HCT116 (cell line): Measurements from ENCODE around the gene FAM24B. TPM values are rescaled to one million over a fixed set of nuclear protein-coding genes. Genes with fewer than 3 reads are reported as not detected.
A peak's percentile ranks its signal among the peaks of the same experiment; 100 is the strongest.
"Not testable (repeated sequence)": the region's sequence is repeated elsewhere in the genome, so short reads cannot be mapped to it uniquely, and the experiment has no call there.

Experiments
- ATAC-seq: fragments of 200-7000 bp; cut with Tn5 transposase; 2 replicates; pipeline ENCODE4 v1.9.1; 2020; ENCODE audit warnings: mild to moderate bottlenecking, moderate library complexity
- BruUV-seq: library from RNA; stranded (reverse); fragments of 400-500 nt; replicated peaks from 2 replicates; lab custom pipeline; 2021; lab: Mats Ljungman, UMichigan
- CTCF ChIA-PET: fragments of 300-600 bp; sonication (Branson Sonifier 250); formaldehyde crosslinking; loops from one replicate; lab custom pipeline; 2021; ENCODE audit warnings: antibody characterized with exemption; lab: Charles Lee
- POLR2A ChIA-PET: fragments of 300-600, 350-600 bp; sonication (Branson Sonifier 250); formaldehyde crosslinking; loops from one replicate; lab custom pipeline; 2021; ENCODE audit warnings: antibody characterized with exemption; lab: Charles Lee
- RAD21 ChIA-PET, 2 experiments: fragments of 300-600 bp; sonication (Branson Sonifier 250); formaldehyde crosslinking; loops; one replicate each; lab custom pipeline; 2023; ENCODE audit warnings: low total read pairs in 2 of 2; ENCODE audit not compliant: uncharacterized antibody in 2 of 2, unreplicated experiment in 2 of 2, low non-redundant PET in 1 of 2; lab: Charles Lee
- DNase-seq: peaks from one replicate; pipeline ENCODE4 v3.0.0-alpha.2; 2010; ENCODE audit warnings: low read depth, low spot score
- H2AFZ ChIP-seq: fragments of 200-600 bp; shearing (Covaris generic), sonication (generic); 2 replicates; pipeline ENCODE4 v1.6.1; 2017; ENCODE audit warnings: low read depth, mixed run types, mixed read lengths, antibody characterized with exemption, low read length; ENCODE audit not compliant: poor library complexity, severe bottlenecking
- H3K27ac ChIP-seq: 2 replicates; pipeline ENCODE4 v1.5.1; 2012; ENCODE audit warnings: low read depth, low read length
- H3K27me3 ChIP-seq: fragments of 200-600 bp; sonication (generic); 2 replicates; pipeline ENCODE4 v1.6.1; 2016; ENCODE audit warnings: mixed run types, low read length, mixed read lengths; ENCODE audit not compliant: insufficient read depth
- H3K36me3 ChIP-seq, 2 experiments: fragments of 200-500 bp in 1 of 2; fragments of 200-600 bp in 1 of 2; sonication (Bioruptor generic) in 1 of 2; sonication (generic) in 1 of 2; 2 replicates each; pipeline versions ENCODE4 v1.5.1 to v1.6.1; 2014 to 2016; ENCODE audit warnings: low read length in 2 of 2, inconsistent platforms in 1 of 2, mixed read lengths in 1 of 2, mixed run types in 1 of 2; ENCODE audit not compliant: insufficient read depth in 2 of 2, control insufficient read depth in 1 of 2
- H3K4me1 ChIP-seq, 2 experiments: fragments of 200-600 bp in 1 of 2; sonication (generic) in 1 of 2; 2 replicates each; pipeline versions ENCODE4 v1.5.1 to v1.6.1; 2012 to 2017; ENCODE audit warnings: low read length in 2 of 2, inconsistent platforms in 1 of 2, mild to moderate bottlenecking in 1 of 2, mixed read lengths in 1 of 2, mixed run types in 1 of 2, moderate library complexity in 1 of 2; ENCODE audit not compliant: insufficient read depth in 2 of 2, control insufficient read depth in 1 of 2
- H3K4me2 ChIP-seq: fragments of 200-600 bp; sonication (generic); 2 replicates; pipeline ENCODE4 v1.6.1; 2017; ENCODE audit warnings: mixed run types, low read length, mixed read lengths
- H3K4me3 ChIP-seq, 2 experiments: fragments of 200-600 bp in 1 of 2; sonication (generic) in 1 of 2; replicated peaks in 1 of 2; 2 replicates each; pipeline ENCODE4 v1.5.1; 2011 to 2016; ENCODE audit warnings: low read length in 2 of 2, control low read depth in 1 of 2, low read depth in 1 of 2, mild to moderate bottlenecking in 1 of 2, mixed read lengths in 1 of 2, mixed run types in 1 of 2
- H3K79me2 ChIP-seq: fragments of 200-600 bp; sonication (generic); 2 replicates; pipeline ENCODE4 v1.6.1; 2017; ENCODE audit warnings: mild to moderate bottlenecking, mixed run types, low read length, moderate library complexity, mixed read lengths; ENCODE audit not compliant: insufficient read depth
- H3K9ac ChIP-seq: fragments of 200-600 bp; sonication (generic); 2 replicates; pipeline ENCODE4 v1.6.1; 2016; ENCODE audit warnings: low read length, mixed read lengths
- H3K9me2 ChIP-seq: fragments of 200-600 bp; sonication (generic), shearing (Covaris generic); 2 replicates; pipeline ENCODE4 v1.6.1; 2017; ENCODE audit warnings: mixed run types, mild to moderate bottlenecking, moderate library complexity; ENCODE audit not compliant: insufficient read depth
- H3K9me3 ChIP-seq, 2 experiments: fragments of 200-500 bp in 1 of 2; fragments of 200-600 bp in 1 of 2; sonication (Bioruptor generic) in 1 of 2; sonication (generic) in 1 of 2; 2 replicates each; pipeline ENCODE4 v1.6.1; 2014 to 2017; ENCODE audit warnings: low read length in 2 of 2, mixed read lengths in 2 of 2, inconsistent platforms in 1 of 2, low read depth in 1 of 2, mild to moderate bottlenecking in 1 of 2, mixed run types in 1 of 2, moderate library complexity in 1 of 2; ENCODE audit not compliant: control insufficient read depth in 1 of 2, insufficient read depth in 1 of 2
- H4K20me1 ChIP-seq: fragments of 200-600 bp; sonication (generic), shearing (Covaris generic); 2 replicates; pipeline ENCODE4 v1.6.1; 2017; ENCODE audit warnings: mixed run types, mild to moderate bottlenecking, moderate library complexity; ENCODE audit not compliant: insufficient read depth
- ELF1 ChIP-seq: IDR thresholded peaks from 2 replicates; pipeline ENCODE4 v1.6.1; 2012; ENCODE audit warnings: low read depth, borderline replicate concordance
- EZH2 ChIP-seq: fragments of 200-600 bp; sonication (generic); IDR thresholded peaks from 2 replicates; pipeline ENCODE4 v1.6.1; 2017; ENCODE audit warnings: antibody characterized with exemption, mixed run types
- SIN3A ChIP-seq: IDR thresholded peaks from 2 replicates; pipeline ENCODE4 v1.6.1; 2012; ENCODE audit warnings: low read depth
- intact Hi-C: fragments of 100-400 bp; cut with micrococcal nuclease; formaldehyde crosslinking; loops from 2 replicates; pipeline ENCODE4 v1.10.0; 2022
- total RNA-seq: library from RNA; stranded (reverse); gene quantifications from one replicate; pipeline ENCODE4 v1.2.1, GENCODE V29; 2021; ENCODE audit not compliant: unreplicated experiment

The FAM24B gene
- total RNA-seq, 1 experiment from 2014 or later: 6.8 TPM

DNA sequence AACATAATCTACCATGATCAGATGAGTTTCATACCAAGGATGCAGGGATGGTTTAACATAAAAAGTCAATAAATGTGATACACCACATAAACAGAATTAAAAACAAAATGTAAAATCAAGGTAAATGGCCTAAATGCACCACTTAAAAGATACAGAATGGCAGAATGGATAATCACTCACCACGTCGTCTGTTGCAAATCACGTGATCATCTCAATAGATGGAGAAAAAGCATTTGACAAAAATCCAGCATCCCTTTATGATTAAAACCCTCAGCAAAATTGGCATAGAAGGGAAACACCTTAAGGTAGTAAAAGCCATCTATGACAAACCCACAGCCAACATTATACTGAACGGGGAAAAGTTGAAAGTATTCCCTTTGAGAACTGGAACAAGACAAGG, 24.5 kb upstream of the FAM24B start:
- BruUV-seq, RAD21 ChIA-PET, H3K27ac ChIP-seq, H3K9me3 ChIP-seq, H3K36me3 ChIP-seq, intact Hi-C loops, ATAC-seq, DNase-seq, H3K27me3 ChIP-seq, H3K4me1 ChIP-seq, H3K9ac ChIP-seq, POLR2A ChIA-PET, H3K79me2 ChIP-seq, H3K4me3 ChIP-seq, H3K9me2 ChIP-seq, CTCF ChIA-PET, H3K4me2 ChIP-seq, H2AFZ ChIP-seq, H4K20me1 ChIP-seq: not testable (repeated sequence)

DNA sequence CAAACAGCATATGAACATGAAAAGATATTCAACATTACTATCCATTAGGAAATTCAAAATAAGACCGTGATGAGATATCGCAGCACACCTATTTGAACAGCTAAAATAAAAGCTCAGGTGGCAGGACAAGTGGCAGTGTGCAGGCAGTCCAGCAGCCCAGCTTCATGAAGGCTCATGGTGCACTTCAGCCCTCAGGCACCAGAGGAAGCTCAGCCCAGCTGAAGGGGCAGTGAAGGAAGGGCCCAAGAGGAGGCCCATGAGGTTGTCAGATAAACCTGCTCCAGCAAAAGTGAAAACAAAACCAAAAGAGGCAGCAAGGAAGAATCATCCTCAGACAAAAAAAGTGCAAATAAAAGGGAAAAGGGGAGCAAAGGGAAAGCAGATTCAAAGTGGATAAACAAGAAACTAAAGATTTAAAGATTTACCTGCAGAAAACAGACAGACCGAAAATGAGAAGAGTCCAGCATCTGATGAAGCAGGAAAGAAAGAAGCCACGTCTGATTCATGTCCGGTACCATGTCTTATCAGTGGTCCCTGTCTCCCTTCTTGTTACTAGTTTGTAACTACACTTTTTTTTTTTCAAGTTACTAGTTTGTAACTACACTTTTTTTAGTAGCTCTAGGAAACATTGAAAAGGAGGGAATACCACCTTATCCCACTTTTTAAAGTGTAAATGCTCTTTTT, 15.0 kb upstream of the FAM24B start:
- ChIA-PET CTCF (no interaction called here), POLR2A (no interaction called here), RAD21 (no interaction called here)
- Histone ChIP-seq H3K27me3 (peaks cover 13% of the 10 kb centered on the region), H3K79me2 (no peaks in the 10 kb centered on the region), H4K20me1 (no peaks in the 10 kb centered on the region), H3K36me3 (no peaks in the 10 kb centered on the region), H3K4me2 (no peak overlapping the region), H3K4me1 (no peaks in the 10 kb centered on the region), H3K9ac (no peak overlapping the region), H3K9me3 (no peaks in the 10 kb centered on the region), H3K27ac (no peak overlapping the region), H3K9me2 (no peaks in the 10 kb centered on the region), H3K4me3 (no peak overlapping the region), H2AFZ (no peak overlapping the region)
- ATAC-seq: 0 out of 2 replicates have a peak, but pooled peaks have one; percentile 36
- no peak for DNase-seq
- no TSS peak for BruUV-seq
- TF ChIP-seq ELF1 (no peak), SIN3A (no peak), EZH2 (no peak)
- intact Hi-C loops: no loop called here
